SU-DHL-6 (cell line): ENCODE results near the gene ANKFY1.

Experiments
- H2AFZ ChIP-seq: fragments of 200-600 bp; sonication (generic); 2 replicates; pipeline ENCODE4 v1.6.1; 2014; ENCODE audit warnings: low read depth, mild to moderate bottlenecking, moderate library complexity, mixed read lengths, antibody characterized with exemption, low read length; ENCODE audit not compliant: severe bottlenecking
- H3F3A ChIP-seq: fragments of 200-600 bp; shearing (Covaris generic); 2 replicates; pipeline ENCODE4 v1.6.0; 2016; ENCODE audit warnings: antibody characterized with exemption, mild to moderate bottlenecking; ENCODE audit not compliant: insufficient read depth
- H3K27ac ChIP-seq: fragments of 200-600 bp; sonication (generic); 2 replicates; pipeline ENCODE4 v1.5.1; 2016; ENCODE audit warnings: low read depth, mild to moderate bottlenecking, low read length, moderate library complexity, mixed read lengths
- H3K27me3 ChIP-seq: fragments of 200-600 bp; sonication (generic), shearing (Covaris generic); 2 replicates; pipeline ENCODE4 v1.6.0; 2014; ENCODE audit warnings: mild to moderate bottlenecking, low read length
- H3K36me3 ChIP-seq: fragments of 200-600 bp; sonication (generic); 2 replicates; pipeline ENCODE4 v1.6.1; 2014; ENCODE audit warnings: mild to moderate bottlenecking, low read length, mixed read lengths
- H3K4me2 ChIP-seq: fragments of 300-600, 200-600 bp; shearing (Covaris generic), sonication (generic); 2 replicates; pipeline ENCODE4 v1.6.0; 2014; ENCODE audit warnings: low read length, low read depth, mild to moderate bottlenecking; ENCODE audit not compliant: poor library complexity, severe bottlenecking
- H3K4me3 ChIP-seq: fragments of 200-600 bp; sonication (generic); 2 replicates; pipeline ENCODE4 v1.5.1; 2014; ENCODE audit warnings: antibody characterized with exemption, low read length, mild to moderate bottlenecking, mixed read lengths; ENCODE audit not compliant: insufficient read depth, poor library complexity, severe bottlenecking
- H3K79me2 ChIP-seq: fragments of 200-600 bp; sonication (generic); 2 replicates; pipeline ENCODE4 v1.6.1; 2014; ENCODE audit warnings: mild to moderate bottlenecking, low read length, moderate library complexity; ENCODE audit not compliant: insufficient read depth
- H3K9ac ChIP-seq: fragments of 200-600 bp; sonication (generic); 2 replicates; pipeline ENCODE4 v1.7.0; 2014; ENCODE audit warnings: mild to moderate bottlenecking, low read length
- H3K9me2 ChIP-seq: fragments of 200-600 bp; sonication (generic); replicated peaks from 2 replicates; pipeline ENCODE4 v1.6.1; 2014; ENCODE audit warnings: low read length; ENCODE audit not compliant: insufficient read depth
- H3K9me3 ChIP-seq: fragments of 200-600 bp; sonication (generic); 2 replicates; pipeline ENCODE4 v1.6.1; 2014; ENCODE audit warnings: low read length, mixed read lengths; ENCODE audit not compliant: insufficient read depth
- H4K20me1 ChIP-seq: fragments of 200-600 bp; sonication (generic); 2 replicates; pipeline ENCODE4 v1.6.1; 2014; ENCODE audit warnings: low read depth, mild to moderate bottlenecking, antibody characterized with exemption, low read length, moderate library complexity, mixed read lengths
- EZH2phosphoT487 ChIP-seq: fragments of 200-600 bp; sonication (generic), shearing (Covaris generic); conservative IDR thresholded peaks from 2 replicates; pipeline ENCODE4 v1.6.1; 2018; ENCODE audit warnings: mild to moderate bottlenecking, antibody characterized with exemption, low read length, moderate library complexity, mixed read lengths
- TF ChIP-seq, protein P1 (sequence below): fragments of 200-600 bp; sonication (generic); IDR thresholded peaks from one replicate; pipeline ENCODE4 v1.5.1; 2017; ENCODE audit warnings: antibody characterized with exemption, mild to moderate bottlenecking, low read length, moderate library complexity; ENCODE audit not compliant: insufficient read depth, poor library complexity, severe bottlenecking

The ANKFY1 gene

DNA sequence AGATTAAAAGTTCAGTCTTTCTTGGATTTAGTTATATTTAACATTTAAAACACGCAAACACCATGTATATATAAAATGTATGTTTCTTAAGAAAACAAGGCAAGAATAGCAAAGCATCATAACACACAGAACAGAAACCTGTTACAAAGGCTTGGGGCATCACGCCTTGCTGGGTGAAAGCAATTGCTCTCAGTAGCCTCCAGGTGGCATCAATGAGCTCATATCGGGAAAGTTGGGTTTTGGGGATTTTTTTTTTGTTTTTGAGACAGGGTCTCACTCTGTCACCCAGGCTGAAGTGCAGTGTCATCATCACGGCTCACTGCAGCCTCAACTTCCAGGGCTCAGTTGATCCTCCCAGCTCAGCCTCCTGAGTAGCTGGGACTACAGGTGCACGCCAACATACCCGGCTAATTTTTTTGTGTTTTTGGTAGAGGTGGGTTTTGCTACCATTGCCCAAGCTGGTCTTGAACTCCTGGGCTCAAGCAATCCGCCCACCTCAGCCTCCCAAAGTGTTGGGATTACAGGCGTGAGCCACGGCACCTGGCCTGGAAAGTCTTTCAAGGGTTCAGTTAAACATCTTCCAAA, 63.9 kb downstream of the ANKFY1 start:
- no peaks in the 10 kb centered on the region for H3K79me2 ChIP-seq
- H3F3A ChIP-seq, result peaks cover 7% of the 10 kb centered on the region
- peaks cover 3% of the 10 kb centered on the region; the same call in 1 of the 2 replicates for H3K36me3 ChIP-seq

DNA sequence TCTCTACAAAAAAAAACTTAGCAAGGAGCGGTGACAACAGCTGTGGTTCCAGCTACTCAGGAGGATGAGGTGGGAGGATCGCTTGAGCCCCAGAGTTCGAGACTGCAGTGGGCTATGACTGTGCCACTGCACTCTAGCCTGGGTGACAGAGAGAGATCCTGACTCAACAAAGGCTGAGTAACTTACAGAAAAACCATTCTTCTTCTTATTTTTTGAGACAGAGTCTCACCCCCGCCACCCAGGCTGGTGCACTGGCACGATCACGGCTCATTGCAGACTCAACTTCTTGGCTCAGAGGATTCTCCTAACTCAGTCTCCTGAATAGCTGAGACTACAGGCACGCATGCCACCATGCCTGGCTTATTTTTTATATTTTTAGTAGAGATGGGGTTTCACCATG, 64.8 kb downstream of the ANKFY1 start:
- Histone ChIP-seq H3F3A (peaks cover 7% of the 10 kb centered on the region), H3K27me3 (no peaks in the 10 kb centered on the region), H3K27ac (no peak overlapping the region), H3K9ac (no peak overlapping the region), H3K36me3 (peaks cover 6% of the 10 kb centered on the region; the same call in 1 of the 2 replicates), H3K79me2 (no peaks in the 10 kb centered on the region), H2AFZ (no peak overlapping the region), H3K9me3 (no peaks in the 10 kb centered on the region), H3K4me3 (no peak overlapping the region), H3K4me2 (no peak overlapping the region), H3K9me2 (no peaks in the 10 kb centered on the region), H4K20me1 (no peaks in the 10 kb centered on the region)
- TF ChIP-seq, protein P1, sequence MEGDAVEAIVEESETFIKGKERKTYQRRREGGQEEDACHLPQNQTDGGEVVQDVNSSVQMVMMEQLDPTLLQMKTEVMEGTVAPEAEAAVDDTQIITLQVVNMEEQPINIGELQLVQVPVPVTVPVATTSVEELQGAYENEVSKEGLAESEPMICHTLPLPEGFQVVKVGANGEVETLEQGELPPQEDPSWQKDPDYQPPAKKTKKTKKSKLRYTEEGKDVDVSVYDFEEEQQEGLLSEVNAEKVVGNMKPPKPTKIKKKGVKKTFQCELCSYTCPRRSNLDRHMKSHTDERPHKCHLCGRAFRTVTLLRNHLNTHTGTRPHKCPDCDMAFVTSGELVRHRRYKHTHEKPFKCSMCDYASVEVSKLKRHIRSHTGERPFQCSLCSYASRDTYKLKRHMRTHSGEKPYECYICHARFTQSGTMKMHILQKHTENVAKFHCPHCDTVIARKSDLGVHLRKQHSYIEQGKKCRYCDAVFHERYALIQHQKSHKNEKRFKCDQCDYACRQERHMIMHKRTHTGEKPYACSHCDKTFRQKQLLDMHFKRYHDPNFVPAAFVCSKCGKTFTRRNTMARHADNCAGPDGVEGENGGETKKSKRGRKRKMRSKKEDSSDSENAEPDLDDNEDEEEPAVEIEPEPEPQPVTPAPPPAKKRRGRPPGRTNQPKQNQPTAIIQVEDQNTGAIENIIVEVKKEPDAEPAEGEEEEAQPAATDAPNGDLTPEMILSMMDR, result no peak
- no peak for TF ChIP-seq EZH2phosphoT487

More for the DNA sequence above, 63.9 kb downstream of the ANKFY1 start:
- Histone ChIP-seq H2AFZ (no peak overlapping the region), H3K9me2 (no peaks in the 10 kb centered on the region), H3K9me3 (no peaks in the 10 kb centered on the region), H3K4me3 (no peak overlapping the region), H3K4me2 (no peak overlapping the region), H4K20me1 (no peaks in the 10 kb centered on the region), H3K9ac (no peak overlapping the region), H3K27ac (no peak overlapping the region), H3K27me3 (no peaks in the 10 kb centered on the region)
- TF ChIP-seq, protein P1, result peak; percentile 50
- no peak for TF ChIP-seq EZH2phosphoT487

DNA sequence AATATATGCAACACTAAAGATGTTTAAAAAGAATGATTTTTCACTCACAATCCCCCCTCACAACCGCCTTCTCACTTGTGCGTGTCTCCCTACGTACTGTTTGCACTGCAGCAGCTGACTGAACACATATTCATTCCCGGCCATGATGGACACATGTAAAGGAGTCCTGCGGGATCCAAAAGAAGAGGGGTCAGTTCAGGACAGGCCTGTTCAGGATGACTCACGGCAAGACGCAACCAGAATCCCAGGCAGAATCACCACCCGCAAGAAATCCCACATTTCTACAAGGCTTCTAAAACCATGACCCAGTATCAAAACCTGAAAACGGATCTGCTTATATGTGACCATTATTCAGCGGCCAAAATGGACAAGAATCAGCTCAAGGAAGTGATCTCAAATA, 68.5 kb downstream of the ANKFY1 start:
- Histone ChIP-seq H3K9me3 (no peaks in the 10 kb centered on the region), H3K4me2 (no peak overlapping the region), H3F3A (peaks cover under 1% of the 10 kb centered on the region; the same call in 1 of the 2 replicates), H3K27ac (no peak overlapping the region), H3K9ac (no peak overlapping the region), H3K4me3 (no peak overlapping the region), H3K9me2 (no peaks in the 10 kb centered on the region), H3K36me3 (peaks cover 10% of the 10 kb centered on the region; the same call in 1 of the 2 replicates), H4K20me1 (no peaks in the 10 kb centered on the region), H2AFZ (no peak overlapping the region), H3K27me3 (no peaks in the 10 kb centered on the region), H3K79me2 (no peaks in the 10 kb centered on the region)
- TF ChIP-seq, protein P1, result no peak
- TF ChIP-seq EZH2phosphoT487, result no peak
